Skeletal muscle satellite cell (primary cell): ENCODE measurements around the gene PELI2.

Source experiments
- H3K27me3 ChIP-seq: 2 replicates; pipeline ENCODE4 v1.7.0; 2013; ENCODE audit warnings: low read length; ENCODE audit not compliant: control insufficient read depth, insufficient read depth
- H3K36me3 ChIP-seq: 2 replicates; pipeline ENCODE4 v1.7.0; 2013; ENCODE audit warnings: mild to moderate bottlenecking, control low read depth, low read length; ENCODE audit not compliant: insufficient read depth
- H3K4me1 ChIP-seq: 2 replicates; pipeline ENCODE4 v1.7.0; 2013; ENCODE audit warnings: low read length; ENCODE audit not compliant: control insufficient read depth, insufficient read depth
- H3K4me2 ChIP-seq: 2 replicates; pipeline ENCODE4 v1.7.0; 2013; ENCODE audit warnings: mild to moderate bottlenecking, low read length
- H3K4me3 ChIP-seq: 2 replicates; pipeline ENCODE4 v1.7.0; 2013; ENCODE audit warnings: low read length
- H3K9ac ChIP-seq: 2 replicates; pipeline ENCODE4 v1.7.0; 2013; ENCODE audit warnings: mild to moderate bottlenecking, low read depth, low read length, moderate library complexity
- H3K9me3 ChIP-seq: replicated peaks from 2 replicates; pipeline ENCODE4 v1.7.0; 2013; ENCODE audit warnings: mild to moderate bottlenecking, control low read depth, low read length

The PELI2 gene

DNA sequence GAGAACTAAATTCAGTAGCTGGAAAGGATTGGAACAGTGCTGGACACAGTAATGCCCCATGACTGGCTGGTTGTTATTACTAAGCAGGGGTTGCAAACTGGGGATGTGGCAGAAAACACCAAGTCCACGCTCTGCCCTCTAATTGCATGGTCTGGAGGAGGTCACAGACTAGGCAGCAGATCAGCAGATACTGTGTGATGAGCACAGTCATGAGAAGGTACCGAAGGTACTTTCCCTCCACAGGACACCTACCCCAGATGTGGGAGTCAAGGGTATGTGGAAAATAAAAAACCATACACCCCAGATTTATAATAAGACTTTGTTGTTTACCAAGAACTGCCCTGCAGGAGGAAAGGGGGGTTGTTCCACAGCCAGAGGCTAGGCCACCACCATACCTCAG, 175.3 kb downstream of the PELI2 start:
- no peaks in the 10 kb centered on the region for H3K4me1 ChIP-seq
- H3K36me3 ChIP-seq, result peaks cover 3% of the 10 kb centered on the region
- H3K9me3 ChIP-seq, result no peaks in the 10 kb centered on the region
- no peaks in the 10 kb centered on the region for H3K27me3 ChIP-seq
- no peak overlapping the region for H3K4me2 ChIP-seq
- no peak overlapping the region for H3K4me3 ChIP-seq
- no peak overlapping the region for H3K9ac ChIP-seq

DNA sequence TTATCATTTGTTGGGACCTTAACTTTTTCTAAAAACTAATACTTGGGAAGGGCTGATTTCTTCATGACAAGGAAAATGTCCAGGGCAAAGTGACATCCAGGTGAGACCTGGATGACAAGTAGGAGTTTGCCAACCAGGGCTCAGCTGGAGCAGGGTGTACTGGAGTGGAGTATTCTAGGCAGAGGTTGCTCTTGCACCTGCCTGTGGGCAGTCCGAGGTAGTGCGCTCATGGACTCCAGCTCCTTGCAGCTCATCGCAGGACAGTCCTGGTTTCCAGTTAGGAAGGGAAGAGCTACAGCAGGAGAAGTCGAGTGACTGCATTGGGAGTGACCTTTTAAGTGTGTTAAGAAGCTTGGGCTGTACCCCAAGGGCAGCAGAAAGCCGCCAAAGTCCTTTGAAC, 175.9 kb downstream of the PELI2 start:
- Histone ChIP-seq H3K36me3 (peaks cover 3% of the 10 kb centered on the region), H3K27me3 (no peaks in the 10 kb centered on the region), H3K9me3 (no peaks in the 10 kb centered on the region), H3K4me3 (no peak overlapping the region), H3K4me2 (no peak overlapping the region), H3K9ac (no peak overlapping the region), H3K4me1 (no peaks in the 10 kb centered on the region)

DNA sequence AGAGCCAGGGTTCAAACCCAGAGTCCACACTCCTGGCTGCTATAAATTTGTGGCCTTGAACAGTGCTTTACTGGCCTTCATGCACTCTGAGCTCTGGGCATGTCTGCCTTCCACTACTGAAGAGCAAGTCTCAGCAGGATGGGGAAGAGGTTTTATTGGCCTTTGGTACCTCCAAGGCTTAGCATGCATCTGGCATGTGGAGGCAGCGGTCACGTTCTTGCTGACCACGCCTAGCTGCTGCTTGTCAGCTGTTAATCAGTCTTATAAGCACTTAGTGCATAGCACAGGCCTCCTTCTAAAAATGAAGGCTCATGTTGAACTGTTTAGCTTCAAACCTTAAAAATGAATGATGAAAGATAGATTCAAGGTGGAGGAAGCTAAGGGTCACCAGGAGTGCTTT, 177.5 kb downstream of the PELI2 start:
- H3K4me3 ChIP-seq, result no peak overlapping the region
- H3K9ac ChIP-seq, result no peak overlapping the region
- peaks cover 8% of the 10 kb centered on the region for H3K4me1 ChIP-seq
- H3K36me3 ChIP-seq, result no peaks in the 10 kb centered on the region
- H3K27me3 ChIP-seq, result no peaks in the 10 kb centered on the region
- H3K9me3 ChIP-seq, result no peaks in the 10 kb centered on the region
- no peak overlapping the region for H3K4me2 ChIP-seq

DNA sequence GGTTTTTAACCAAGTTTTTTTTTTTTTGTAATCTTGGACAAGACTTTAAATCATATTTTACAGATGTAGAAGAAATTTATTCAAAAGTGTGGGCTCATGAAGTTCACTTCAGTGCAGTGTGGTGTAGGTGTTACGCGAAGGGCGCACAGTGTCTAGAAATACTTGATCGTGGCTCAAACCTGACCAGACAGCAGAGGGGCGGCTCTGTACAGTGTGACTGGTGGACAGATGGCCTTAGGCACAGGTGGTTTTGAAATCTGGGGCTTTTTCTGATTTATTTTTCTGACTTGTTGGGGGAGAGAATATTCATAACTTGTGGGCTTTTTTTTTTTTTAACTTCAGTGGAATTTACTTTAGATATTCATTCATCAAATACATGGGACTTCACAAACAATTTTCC, 179.2 kb downstream of the PELI2 start:
- no peaks in the 10 kb centered on the region for H3K9me3 ChIP-seq
- H3K9ac ChIP-seq, result no peak overlapping the region
- no peak overlapping the region for H3K4me3 ChIP-seq
- H3K4me2 ChIP-seq, result no peak overlapping the region
- H3K36me3 ChIP-seq, result no peaks in the 10 kb centered on the region
- H3K27me3 ChIP-seq, result no peaks in the 10 kb centered on the region
- H3K4me1 ChIP-seq, result peaks cover 10% of the 10 kb centered on the region

DNA sequence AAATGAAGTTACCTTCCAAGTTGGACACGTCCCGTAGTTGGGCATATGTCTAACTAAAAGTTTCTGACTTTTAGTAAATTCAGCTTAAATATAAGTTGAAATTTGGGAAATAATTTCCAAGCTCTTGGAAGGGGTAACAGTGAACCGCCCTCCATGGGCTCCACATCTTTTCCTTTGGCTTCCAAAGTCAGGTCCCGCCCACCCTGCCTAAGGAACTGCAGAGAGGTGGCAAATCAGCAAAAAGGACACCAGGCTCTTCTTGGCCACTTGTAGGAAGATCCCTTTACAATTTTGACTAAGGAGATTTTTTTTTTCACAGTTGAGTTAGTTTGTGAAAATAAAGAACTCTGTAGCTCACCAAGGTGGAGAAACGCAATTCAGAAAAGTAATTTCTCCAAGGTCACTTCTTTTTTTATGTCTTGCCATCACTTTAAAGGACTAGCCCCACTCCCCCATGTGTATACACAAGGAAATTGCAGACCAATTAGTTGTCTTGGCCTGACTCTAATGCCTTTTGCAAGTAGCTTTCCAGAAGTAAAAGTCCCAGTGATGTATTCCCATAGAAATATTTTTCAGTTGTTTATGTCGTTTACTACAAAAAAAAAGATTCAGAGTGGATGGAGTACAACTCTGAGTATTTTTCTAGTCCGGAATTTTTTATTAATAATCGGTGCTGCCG, 181.2 kb downstream of the PELI2 start:
- Histone ChIP-seq H3K36me3 (no peaks in the 10 kb centered on the region), H3K9ac (no peak overlapping the region), H3K27me3 (no peaks in the 10 kb centered on the region), H3K4me3 (no peak overlapping the region), H3K4me2 (no peak overlapping the region), H3K9me3 (no peaks in the 10 kb centered on the region), H3K4me1 (peaks cover 10% of the 10 kb centered on the region)

DNA sequence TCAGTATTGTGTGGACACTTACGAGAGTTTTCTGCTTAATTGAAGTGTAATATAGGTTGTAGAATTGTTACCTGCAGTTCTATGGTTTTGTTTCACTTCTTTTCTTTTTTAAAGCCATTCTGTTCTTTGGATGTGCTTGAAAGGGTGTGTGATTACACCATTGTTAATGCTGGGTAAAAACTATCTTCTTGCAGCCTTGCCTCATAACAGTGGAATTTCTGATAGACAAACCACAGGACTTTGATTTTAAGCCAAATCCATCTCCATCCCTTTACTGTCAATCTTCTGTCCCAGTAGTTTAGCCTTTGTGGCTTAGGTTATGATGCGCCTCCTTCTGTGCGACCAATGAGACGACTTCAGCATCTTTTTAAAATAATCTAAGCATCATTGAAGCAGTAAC, 182.3 kb downstream of the PELI2 start:
- Histone ChIP-seq H3K36me3 (no peaks in the 10 kb centered on the region), H3K4me1 (peaks cover 10% of the 10 kb centered on the region), H3K4me2 (no peak overlapping the region), H3K9ac (no peak overlapping the region), H3K9me3 (no peaks in the 10 kb centered on the region), H3K27me3 (no peaks in the 10 kb centered on the region), H3K4me3 (no peak overlapping the region)

DNA sequence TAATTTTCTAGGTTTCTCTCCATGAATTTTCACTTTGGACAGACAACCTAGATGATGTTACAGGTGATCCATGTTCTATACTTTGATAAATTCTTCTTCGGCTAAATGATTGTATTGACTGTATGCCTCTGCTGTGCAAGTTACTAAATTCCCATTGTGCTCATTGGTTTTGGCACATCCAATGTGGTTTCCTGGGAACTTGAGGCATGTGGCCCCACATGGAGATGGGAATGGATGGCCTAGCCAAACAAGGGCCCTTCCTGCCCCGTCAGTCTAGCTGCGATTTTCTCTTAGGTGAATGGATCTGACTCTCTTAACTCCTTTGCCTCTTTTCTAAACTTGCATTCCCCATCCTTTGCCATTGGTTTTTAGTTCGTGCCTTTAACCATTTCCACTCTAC, 186.2 kb downstream of the PELI2 start:
- Histone ChIP-seq H3K4me3 (no peak overlapping the region), H3K27me3 (no peaks in the 10 kb centered on the region)

DNA sequence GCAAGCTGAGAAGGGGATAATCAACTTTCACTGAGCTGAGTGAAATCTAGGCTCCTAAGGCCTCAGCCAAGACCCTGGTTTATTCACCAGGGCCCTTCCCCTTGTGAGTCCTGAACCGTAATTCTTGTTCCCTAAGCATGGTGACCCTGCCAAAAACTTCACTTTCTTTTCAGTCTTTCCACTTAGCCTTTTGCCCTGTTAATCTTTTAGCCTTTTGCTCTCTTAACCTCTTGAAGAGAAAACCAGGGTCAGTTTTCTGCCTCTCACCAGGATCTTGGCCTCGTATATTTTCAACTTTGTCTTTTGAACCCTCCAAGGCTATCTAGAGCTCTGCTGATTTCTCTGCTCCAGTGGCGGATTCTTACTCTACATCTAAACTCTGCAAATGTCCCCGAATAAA, 191.0 kb downstream of the PELI2 start:
- no peak overlapping the region for H3K9ac ChIP-seq
- H3K36me3 ChIP-seq, result no peaks in the 10 kb centered on the region
- H3K4me3 ChIP-seq, result no peak overlapping the region
- no peak overlapping the region for H3K4me2 ChIP-seq
- H3K27me3 ChIP-seq, result no peaks in the 10 kb centered on the region
- no peaks in the 10 kb centered on the region for H3K9me3 ChIP-seq
- peaks cover 17% of the 10 kb centered on the region for H3K4me1 ChIP-seq

More for the DNA sequence above, 186.2 kb downstream of the PELI2 start:
- Histone ChIP-seq H3K9me3 (no peaks in the 10 kb centered on the region), H3K4me1 (peaks cover 10% of the 10 kb centered on the region), H3K9ac (no peak overlapping the region), H3K4me2 (no peak overlapping the region), H3K36me3 (no peaks in the 10 kb centered on the region)

DNA sequence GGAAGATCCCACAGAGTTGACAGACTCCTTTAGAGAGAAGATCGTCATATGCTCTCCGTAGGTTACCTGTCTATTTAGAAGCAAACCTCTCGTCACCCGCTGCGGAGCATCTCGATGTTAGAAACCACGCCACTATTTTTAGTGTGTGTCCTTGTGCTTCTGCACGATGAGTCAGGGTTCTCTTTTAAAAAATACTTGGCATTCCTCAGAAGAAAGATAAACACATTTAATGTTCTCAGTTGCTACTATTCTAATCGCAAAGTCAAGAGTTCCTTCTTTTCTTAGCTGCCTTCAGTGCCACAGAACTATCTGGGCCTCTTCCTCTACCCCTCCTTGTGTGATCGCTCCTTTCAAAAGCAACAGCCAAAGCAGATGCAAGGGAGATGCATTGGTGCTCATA, 192.4 kb downstream of the PELI2 start:
- Histone ChIP-seq H3K9ac (peak overlapping the region; percentile 22), H3K4me2 (peak overlapping the region; percentile 49), H3K4me3 (peak overlapping the region; percentile 15), H3K9me3 (no peaks in the 10 kb centered on the region), H3K36me3 (no peaks in the 10 kb centered on the region), H3K4me1 (peaks cover 17% of the 10 kb centered on the region), H3K27me3 (no peaks in the 10 kb centered on the region)

DNA sequence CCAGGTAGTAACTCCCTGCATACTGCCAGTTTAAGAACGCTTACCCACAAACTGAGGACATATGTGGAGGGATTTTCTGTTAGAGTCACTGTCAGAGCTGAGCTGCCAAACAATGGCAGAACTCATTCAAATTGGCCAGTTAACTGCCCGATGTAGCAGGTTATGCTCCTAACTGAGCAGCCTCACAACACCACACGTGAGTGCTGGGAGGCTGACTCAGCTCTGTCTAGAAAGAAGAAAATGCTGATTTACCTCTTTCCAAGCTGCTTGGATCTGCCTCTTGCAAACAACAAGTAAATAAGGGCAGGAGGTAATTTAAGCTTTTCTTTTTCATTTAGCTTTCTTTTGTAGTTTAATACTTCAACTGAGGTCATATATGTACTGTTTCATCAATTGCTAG, 195.6 kb downstream of the PELI2 start:
- no peaks in the 10 kb centered on the region for H3K9me3 ChIP-seq
- H3K36me3 ChIP-seq, result no peaks in the 10 kb centered on the region
- no peaks in the 10 kb centered on the region for H3K27me3 ChIP-seq
- H3K9ac ChIP-seq, result no peak overlapping the region
- no peak overlapping the region for H3K4me2 ChIP-seq
- peaks cover 17% of the 10 kb centered on the region for H3K4me1 ChIP-seq
- no peak overlapping the region for H3K4me3 ChIP-seq

DNA sequence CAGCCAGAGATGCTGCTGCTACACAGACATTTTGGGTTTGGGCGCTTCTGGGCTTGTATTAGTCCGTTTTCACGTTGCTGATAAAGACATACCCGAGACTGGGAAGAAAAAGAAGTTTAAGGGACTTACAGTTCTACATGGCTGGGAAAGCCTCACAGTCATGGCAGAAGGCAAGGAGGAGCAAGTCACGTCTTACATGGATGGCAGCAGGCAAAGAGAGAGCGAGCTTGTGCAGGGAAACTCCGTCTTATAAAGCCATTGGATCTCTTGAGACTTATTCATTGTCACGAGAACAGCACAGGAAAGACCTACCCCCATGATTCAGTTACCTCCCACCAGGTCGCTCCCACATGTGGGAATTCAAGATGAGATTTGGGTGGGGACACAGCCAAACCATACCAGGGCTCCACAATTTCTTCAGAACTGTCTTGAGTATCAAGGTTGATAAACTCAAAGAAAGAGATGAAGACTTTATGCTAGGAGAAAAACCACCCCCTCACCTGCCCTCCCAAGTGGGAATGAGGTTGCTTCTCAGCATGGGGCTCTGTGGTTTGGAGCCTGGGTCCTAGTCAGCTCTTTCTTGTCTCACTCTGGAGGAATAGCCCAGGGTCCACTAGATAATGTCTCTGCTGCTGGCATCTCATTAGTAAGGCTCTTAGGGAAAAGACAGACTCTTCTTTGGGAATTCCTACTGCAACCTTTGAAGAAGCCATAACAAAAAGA, 200.3 kb downstream of the PELI2 start:
- no peaks in the 10 kb centered on the region for H3K27me3 ChIP-seq

DNA sequence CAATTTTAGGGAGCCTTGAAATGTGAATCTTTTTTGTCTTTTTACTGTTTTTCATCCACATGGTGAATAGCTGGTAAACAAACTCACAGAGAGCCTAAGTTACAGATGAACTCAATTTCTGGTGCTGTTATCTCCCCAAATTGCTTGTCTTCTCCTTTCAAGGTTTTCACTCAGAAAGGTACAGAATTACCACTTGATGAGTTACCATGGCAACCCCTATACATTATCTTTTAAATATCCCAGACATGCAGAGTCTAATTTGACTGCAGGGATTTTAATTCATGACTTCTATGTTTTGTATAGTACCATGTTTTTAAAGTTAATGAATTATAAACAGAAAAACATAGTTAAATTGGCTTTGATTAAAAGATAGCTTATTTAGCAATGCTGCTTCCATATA, 203.7 kb downstream of the PELI2 start:
- H3K9me3 ChIP-seq, result no peaks in the 10 kb centered on the region
- H3K4me3 ChIP-seq, result no peak overlapping the region
- H3K4me1 ChIP-seq, result peaks cover 20% of the 10 kb centered on the region
- H3K4me2 ChIP-seq, result no peak overlapping the region
- H3K27me3 ChIP-seq, result no peaks in the 10 kb centered on the region
- H3K9ac ChIP-seq, result no peak overlapping the region
- H3K36me3 ChIP-seq, result no peaks in the 10 kb centered on the region

More for the DNA sequence above, 200.3 kb downstream of the PELI2 start:
- Histone ChIP-seq H3K36me3 (no peaks in the 10 kb centered on the region), H3K9me3 (no peaks in the 10 kb centered on the region), H3K4me2 (no peak overlapping the region), H3K4me1 (no peaks in the 10 kb centered on the region), H3K4me3 (no peak overlapping the region), H3K9ac (no peak overlapping the region)
